HG03342 (cell line): ENCODE results near the gene PPIP5K2.

Experiments
- ATAC-seq: cut with Tn5 transposase; IDR thresholded peaks from one replicate; pipeline ENCODE4 v1.9.1; 2021; ENCODE audit warnings: mild to moderate bottlenecking, moderate library complexity; ENCODE audit not compliant: unreplicated experiment

PPIP5K2 gene

DNA sequence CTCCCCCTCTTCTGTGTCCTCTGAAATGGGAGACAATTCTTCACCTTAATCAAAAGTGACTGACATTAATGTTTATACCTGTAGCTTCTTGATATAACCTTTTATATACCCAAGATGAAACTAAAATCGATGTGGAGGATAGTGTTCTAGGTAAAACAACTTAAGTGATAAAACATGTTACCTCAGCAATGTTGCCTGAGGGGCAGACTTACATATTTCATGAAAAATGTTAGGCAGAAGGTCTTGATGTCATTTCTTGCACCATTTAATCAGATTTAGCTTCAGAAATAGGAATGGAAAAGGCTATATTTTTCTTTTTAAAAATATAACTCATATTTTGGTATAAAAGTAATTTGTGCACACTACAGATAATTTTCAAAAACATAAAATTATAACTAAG, 115.8 kb downstream of the PPIP5K2 start:
- ATAC-seq, result no peak

- ATAC-seq, result no peak
These were observed 117.7 kb downstream of the PPIP5K2 start for GRCh38 chr5:103237778-103238177.

GRCh38 chr5:103243665-103244064, 123.6 kb downstream of the PPIP5K2 start:
- ATAC-seq, result no peak

DNA sequence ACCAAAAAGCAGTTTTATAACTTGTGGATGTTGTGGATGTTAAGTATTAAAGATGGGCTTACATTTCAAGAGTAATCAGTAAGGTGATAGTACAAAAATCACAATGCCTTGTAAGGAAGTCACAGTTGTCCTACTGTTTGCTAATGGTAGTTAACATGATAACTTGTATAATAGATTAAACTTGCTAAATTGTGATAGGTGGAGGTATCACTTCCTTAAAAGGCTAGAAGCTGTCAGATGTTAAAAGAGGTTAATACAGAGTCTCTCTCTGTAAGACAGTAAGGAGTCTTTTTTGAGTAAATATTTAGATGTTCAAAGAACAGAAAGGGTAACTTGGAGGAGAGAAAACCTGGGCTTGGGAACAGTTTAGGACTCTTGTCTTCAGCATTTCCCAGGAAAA, 124.3 kb downstream of the PPIP5K2 start:
- ATAC-seq, result peak; percentile 50

DNA sequence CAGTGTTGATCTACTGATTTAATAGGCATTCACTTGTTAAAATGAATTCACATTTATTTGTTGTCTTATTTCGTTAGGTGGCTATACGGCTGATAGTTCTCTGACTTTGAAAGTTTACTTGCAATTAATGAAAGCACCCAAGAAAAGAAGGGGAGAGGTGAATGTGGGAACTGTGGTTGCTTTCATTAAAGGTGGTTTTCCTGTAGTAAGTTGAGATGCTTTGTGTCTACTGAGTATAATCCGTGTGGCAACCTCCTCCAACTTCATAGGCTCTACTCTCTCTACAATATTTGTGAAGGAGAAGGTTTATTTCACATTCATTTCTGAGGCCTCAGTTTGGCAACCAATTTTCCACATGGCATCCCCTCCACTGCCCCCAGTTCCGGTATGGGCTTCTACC, 125.7 kb downstream of the PPIP5K2 start:
- ATAC-seq, result no peak

GRCh38 chr5:103247118-103247517, 127.0 kb downstream of the PPIP5K2 start:
- no peak for ATAC-seq

DNA sequence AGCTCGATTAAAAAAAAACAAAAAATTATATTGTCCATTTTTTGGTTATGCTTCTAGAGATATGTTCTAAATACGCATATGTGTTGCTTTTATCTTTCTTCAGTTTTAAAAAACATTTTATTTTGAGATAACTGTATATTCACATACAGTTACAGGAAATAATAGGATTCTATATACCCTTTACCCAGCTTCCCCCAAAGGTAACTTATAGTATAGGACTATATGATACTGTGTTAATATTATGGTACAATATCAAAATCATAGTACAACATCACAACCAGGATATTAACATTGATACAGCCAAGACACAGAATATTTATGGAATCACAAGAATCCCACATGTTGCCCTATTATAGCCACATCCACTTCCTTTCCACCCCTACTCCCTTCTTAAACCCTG, 129.0 kb downstream of the PPIP5K2 start:
- no peak for ATAC-seq

DNA sequence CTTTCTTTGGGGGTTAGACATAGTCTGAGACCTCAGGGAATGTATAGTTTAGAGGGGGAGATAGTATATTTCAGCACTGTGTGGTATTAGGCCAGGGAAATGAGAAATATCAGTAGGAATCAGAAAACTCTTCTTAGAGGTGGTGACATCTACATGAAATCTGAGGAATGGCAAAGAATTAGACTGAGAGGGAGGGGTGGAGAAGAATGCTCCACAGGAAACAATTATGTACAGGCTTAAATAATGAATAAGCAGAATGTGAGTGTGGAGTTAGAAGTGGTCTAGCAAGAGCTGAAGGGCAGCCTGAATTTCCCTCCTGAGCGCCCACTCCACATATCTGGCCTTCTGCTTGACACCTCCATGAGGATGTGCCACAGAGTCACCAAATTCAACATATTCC, 134.8 kb downstream of the PPIP5K2 start:
- no peak for ATAC-seq

DNA sequence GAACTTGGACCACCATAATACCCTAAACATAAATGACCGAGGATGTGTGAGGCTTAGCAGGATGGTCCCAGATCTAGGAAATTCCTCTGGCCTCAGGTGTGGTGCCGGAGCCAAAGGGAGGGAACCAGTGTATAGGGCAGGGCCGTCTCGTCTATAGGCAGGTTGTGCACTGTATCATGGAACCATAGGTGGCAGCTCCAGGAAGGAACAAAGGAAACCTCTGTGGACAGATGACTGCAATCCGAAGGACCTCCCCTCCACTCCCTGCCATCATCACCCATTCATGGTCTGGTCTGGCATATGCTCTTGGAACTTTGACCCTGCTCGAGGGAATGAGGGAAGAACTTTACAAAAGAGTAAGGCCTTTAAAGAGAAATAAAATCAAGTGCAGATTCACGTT, 135.6 kb downstream of the PPIP5K2 start:
- ATAC-seq, result no peak

GRCh38 chr5:103256178-103256577, 136.1 kb downstream of the PPIP5K2 start:
- no peak for ATAC-seq

DNA sequence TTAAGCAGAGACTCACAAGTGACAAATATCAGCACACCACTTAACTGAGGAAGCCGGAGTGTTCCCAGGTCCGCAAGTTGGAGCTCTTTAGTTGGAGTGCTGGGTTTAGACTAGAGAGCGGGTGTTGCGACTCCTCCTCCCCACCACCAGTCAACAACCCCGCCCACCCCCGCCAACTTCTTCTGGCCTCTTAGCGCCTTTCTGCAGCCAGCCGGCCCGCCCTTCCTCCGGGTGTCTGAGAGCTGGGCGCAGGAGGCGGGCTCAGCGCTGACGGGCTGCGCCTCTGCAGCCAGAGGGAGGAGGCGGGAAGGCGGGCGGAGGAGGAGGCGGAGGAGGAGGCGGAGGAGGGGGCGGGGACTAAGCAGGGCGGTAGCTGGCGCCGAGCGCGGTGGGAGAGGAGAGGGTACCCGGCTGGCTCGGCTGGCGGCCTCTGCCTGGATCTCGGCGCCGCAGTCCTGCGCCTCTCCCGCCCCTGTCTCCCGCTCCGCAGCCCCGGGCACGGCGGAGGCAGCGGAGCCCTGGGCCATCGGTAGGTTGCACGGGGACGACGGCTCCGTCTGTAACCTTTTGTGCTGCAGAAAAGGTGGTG, 138.4 kb downstream of the PPIP5K2 start, which contains the start of gene MACIR:
Gene MACIR, plus strand, starts transcription at position 396 of the 589 bp plus-strand sequence. CDS start 17,157 bp downstream, outside the sequence.
- ATAC-seq, result peak; percentile 85

DNA sequence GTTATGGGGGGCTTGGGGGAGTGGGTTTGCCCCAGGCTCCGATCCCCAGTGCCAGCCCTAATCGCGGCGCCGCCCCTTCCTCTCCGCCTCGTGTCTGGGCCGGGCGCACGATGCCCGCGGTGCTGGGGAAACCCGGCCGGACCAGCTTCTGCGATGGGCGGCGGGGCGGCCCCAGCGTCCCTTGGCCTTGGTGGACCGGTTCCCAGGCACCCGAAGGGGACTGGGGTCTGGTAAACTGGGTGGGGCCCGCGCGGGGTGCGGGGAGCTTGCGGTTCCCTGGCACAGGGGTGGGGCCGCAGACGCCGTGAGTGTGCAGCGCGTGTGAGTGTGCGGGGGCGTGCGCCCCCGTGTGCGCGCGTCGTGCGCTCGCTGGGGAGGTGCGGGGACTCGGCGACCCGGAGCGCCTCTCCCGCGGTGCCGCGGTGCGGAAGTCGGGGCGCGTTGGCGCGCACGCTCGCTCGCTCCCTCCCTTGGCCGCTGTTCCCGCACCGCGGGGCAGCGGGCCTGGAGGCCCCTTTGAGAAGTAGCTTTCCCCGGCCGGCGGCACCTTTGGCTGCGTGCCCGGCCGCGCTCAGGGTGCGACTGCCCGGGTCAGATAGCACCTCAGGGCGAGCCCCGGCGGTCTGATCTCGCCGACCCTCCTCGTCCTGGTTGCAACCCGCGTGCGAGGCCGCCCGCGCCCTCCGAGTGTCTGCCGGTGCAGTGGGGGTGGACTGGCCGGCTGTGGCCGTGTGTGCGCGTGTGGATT, 139.0 kb downstream of the PPIP5K2 start:
- ATAC-seq, result peak; percentile 31

- ATAC-seq, result no peak
These were observed 139.7 kb downstream of the PPIP5K2 start for GRCh38 chr5:103259705-103260355.

DNA sequence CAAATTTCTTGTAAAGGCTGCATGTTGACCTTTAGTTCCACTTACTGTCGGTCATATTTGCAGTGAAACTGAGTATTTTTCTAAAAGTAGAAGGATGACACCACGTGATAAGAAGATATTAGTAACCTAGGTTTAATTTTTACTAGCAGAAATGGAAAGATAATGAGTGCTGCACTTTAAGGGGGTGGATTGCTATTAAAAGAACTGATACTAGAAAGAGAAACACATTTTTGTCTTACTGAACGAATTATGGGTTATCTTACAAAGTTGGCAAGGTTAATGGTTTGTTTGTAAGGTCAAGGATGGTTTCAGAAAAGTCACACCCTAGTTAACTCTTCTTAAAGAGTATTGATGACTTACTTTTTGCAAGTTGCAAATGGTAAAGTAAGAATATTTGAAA, 140.8 kb downstream of the PPIP5K2 start:
- peak; percentile 39 for ATAC-seq
